Activated T-cell treated with anti-CD3 and anti-CD28 coated beads, Interleukin-2, amount 50 U/mL, for 72 hours (primary cell): ENCODE data around the gene ATP6V1G1. TPM values are rescaled to one million over a fixed set of nuclear protein-coding genes. Genes with fewer than 3 reads are reported as not detected.
"Not testable (repeated sequence)": the region's sequence is repeated elsewhere in the genome, so short reads cannot be mapped to it uniquely, and the experiment has no call there.

ENCODE experiments used
- ATAC-seq, 2 donors: fragments of 150-1000 bp; cut with Tn5 transposase; replicated peaks in 1 of 2; 2 replicates each; pipeline ENCODE4 v1.10.0; 2021; ENCODE audit warnings: moderate library complexity in 2 of 2, mild to moderate bottlenecking in 1 of 2
- DNase-seq, 2 donors: peaks; one replicate each; pipeline ENCODE4 v3.0.0; 2021 to 2022; ENCODE audit warnings: mixed read lengths in 1 of 2
- H3K27ac Mint-ChIP-seq: one replicate; pipeline ENCODE4 v1.8.0; 2022; ENCODE audit warnings: mild to moderate bottlenecking, moderate library complexity, mixed read lengths
- H3K27me3 Mint-ChIP-seq: one replicate; pipeline ENCODE4 v1.8.0; 2022; ENCODE audit warnings: low read depth, mixed read lengths
- H3K36me3 Mint-ChIP-seq, 2 donors: one replicate each; pipeline ENCODE4 v1.8.0; 2022; ENCODE audit warnings: mixed read lengths in 2 of 2, mild to moderate bottlenecking in 1 of 2; ENCODE audit not compliant: insufficient read depth in 2 of 2
- H3K4me1 Mint-ChIP-seq: one replicate; pipeline ENCODE4 v1.8.0; 2022; ENCODE audit warnings: low read depth, mixed read lengths
- H3K4me3 Mint-ChIP-seq, 2 donors: one replicate each; pipeline ENCODE4 v1.8.0; 2022; ENCODE audit warnings: mild to moderate bottlenecking in 2 of 2, mixed read lengths in 2 of 2, moderate library complexity in 2 of 2
- H3K9me3 Mint-ChIP-seq, 2 donors: one replicate each; pipeline ENCODE4 v1.8.0; 2022; ENCODE audit warnings: mixed read lengths in 2 of 2
- total RNA-seq, 2 donors: library from RNA; stranded (reverse); gene quantifications; one replicate each; pipeline ENCODE4 v1.2.3, GENCODE V29; 2022

The ATP6V1G1 gene
- total RNA-seq, 2 donors from 2014 or later = 37.3 to 39.4 TPM

GRCh38 chr9:114560956-114561355, 26.6 kb upstream of the ATP6V1G1 start:
- ATAC-seq (no peak), DNase-seq (no peak)
- Mint-ChIP-seq H3K9me3 (no peaks in the 10 kb centered on the region), H3K4me1 (peaks cover 1% of the 10 kb centered on the region), H3K27me3 (peaks cover 7% of the 10 kb centered on the region), H3K36me3 (no peaks in the 10 kb centered on the region), H3K27ac (no peak overlapping the region), H3K4me3 (no peak overlapping the region)

- H3K4me1 Mint-ChIP-seq = peaks cover 9% of the 10 kb centered on the region
- DNase-seq (no peak), ATAC-seq (no peak)
- H3K9me3 Mint-ChIP-seq = no peaks in the 10 kb centered on the region
- no peak overlapping the region for H3K27ac Mint-ChIP-seq
- H3K27me3 Mint-ChIP-seq = peaks cover 7% of the 10 kb centered on the region
- no peaks in the 10 kb centered on the region for H3K36me3 Mint-ChIP-seq
- no peak overlapping the region for H3K4me3 Mint-ChIP-seq
These were observed 25.8 kb upstream of the ATP6V1G1 start for GRCh38 chr9:114561771-114562170.

- DNase-seq (no peak), ATAC-seq (no peak)
- Mint-ChIP-seq H3K9me3 (no peaks in the 10 kb centered on the region), H3K4me1 (peaks cover 11% of the 10 kb centered on the region), H3K4me3 (no peak overlapping the region), H3K27ac (no peak overlapping the region), H3K36me3 (no peaks in the 10 kb centered on the region), H3K27me3 (peaks cover 7% of the 10 kb centered on the region)
These were observed 22.4 kb upstream of the ATP6V1G1 start for GRCh38 chr9:114565204-114565603.

GRCh38 chr9:114570742-114571141, 16.8 kb upstream of the ATP6V1G1 start:
- H3K4me1 Mint-ChIP-seq = peaks cover 11% of the 10 kb centered on the region
- no peaks in the 10 kb centered on the region for H3K27me3 Mint-ChIP-seq
- H3K27ac Mint-ChIP-seq = no peak overlapping the region
- no peak for ATAC-seq
- no peak overlapping the region for H3K4me3 Mint-ChIP-seq
- DNase-seq = no peak
- H3K36me3 Mint-ChIP-seq = no peaks in the 10 kb centered on the region
- no peaks in the 10 kb centered on the region for H3K9me3 Mint-ChIP-seq

- ATAC-seq = no peak
- Mint-ChIP-seq H3K4me3 (no peak overlapping the region), H3K4me1 (peaks cover 6% of the 10 kb centered on the region), H3K27me3 (no peaks in the 10 kb centered on the region), H3K9me3 (no peaks in the 10 kb centered on the region), H3K27ac (no peak overlapping the region), H3K36me3 (no peaks in the 10 kb centered on the region)
- no peak for DNase-seq
These were observed 16.2 kb upstream of the ATP6V1G1 start for GRCh38 chr9:114571391-114571790.

GRCh38 chr9:114572199-114572598, 15.4 kb upstream of the ATP6V1G1 start:
- ATAC-seq (no peak), DNase-seq (no peak)
- H3K4me1 Mint-ChIP-seq = no peaks in the 10 kb centered on the region
- H3K9me3 Mint-ChIP-seq = no peaks in the 10 kb centered on the region
- H3K27me3 Mint-ChIP-seq = no peaks in the 10 kb centered on the region
- no peak overlapping the region for H3K4me3 Mint-ChIP-seq
- H3K27ac Mint-ChIP-seq = no peak overlapping the region
- no peaks in the 10 kb centered on the region for H3K36me3 Mint-ChIP-seq

- DNase-seq (no peak), ATAC-seq (no peak)
- H3K4me1 Mint-ChIP-seq = no peaks in the 10 kb centered on the region
- H3K27ac Mint-ChIP-seq = no peak overlapping the region
- no peaks in the 10 kb centered on the region for H3K36me3 Mint-ChIP-seq
- H3K4me3 Mint-ChIP-seq = no peak overlapping the region
- H3K9me3 Mint-ChIP-seq = no peaks in the 10 kb centered on the region
- H3K27me3 Mint-ChIP-seq = no peaks in the 10 kb centered on the region
These were observed 13.1 kb upstream of the ATP6V1G1 start for GRCh38 chr9:114574438-114574837.

GRCh38 chr9:114576779-114577178, 10.8 kb upstream of the ATP6V1G1 start:
- H3K4me3 Mint-ChIP-seq, DNase-seq, H3K36me3 Mint-ChIP-seq, H3K27ac Mint-ChIP-seq, H3K27me3 Mint-ChIP-seq, ATAC-seq, H3K9me3 Mint-ChIP-seq, H3K4me1 Mint-ChIP-seq: not testable (repeated sequence)

- not testable (repeated sequence) for H3K9me3 Mint-ChIP-seq, H3K27me3 Mint-ChIP-seq, H3K27ac Mint-ChIP-seq, H3K36me3 Mint-ChIP-seq, ATAC-seq, DNase-seq, H3K4me3 Mint-ChIP-seq, H3K4me1 Mint-ChIP-seq
These were observed 9.4 kb upstream of the ATP6V1G1 start for GRCh38 chr9:114578134-114578533.

GRCh38 chr9:114580609-114581193, 6.9 kb upstream of the ATP6V1G1 start:
- DNase-seq (no peak), ATAC-seq (no peak)
- Mint-ChIP-seq H3K9me3 (no peaks in the 10 kb centered on the region), H3K4me1 (no peaks in the 10 kb centered on the region), H3K27ac (no peak overlapping the region), H3K36me3 (no peaks in the 10 kb centered on the region), H3K27me3 (no peaks in the 10 kb centered on the region), H3K4me3 (no peak overlapping the region)

- H3K27me3 Mint-ChIP-seq = no peaks in the 10 kb centered on the region
- H3K4me3 Mint-ChIP-seq = no peak overlapping the region
- H3K36me3 Mint-ChIP-seq = peaks cover 5 to 8% of the 10 kb centered on the region in 2 donors
These were observed 4.0 kb upstream of the ATP6V1G1 start for GRCh38 chr9:114583371-114584155.

GRCh38 chr9:114588210-114588609, 641 bp downstream of the ATP6V1G1 start:
- ATAC-seq (no peak), DNase-seq (no peak)
- Mint-ChIP-seq H3K4me3 (peak overlapping the region; percentile 91 to 98), H3K4me1 (peaks cover 55% of the 10 kb centered on the region), H3K27me3 (no peaks in the 10 kb centered on the region), H3K36me3 (peaks cover 10 to 13% of the 10 kb centered on the region in 2 donors), H3K9me3 (no peaks in the 10 kb centered on the region), H3K27ac (peak overlapping the region; percentile 100)

More at GRCh38 chr9:114583371-114584155, 4.0 kb upstream of the ATP6V1G1 start:
- peaks cover 14% of the 10 kb centered on the region for H3K4me1 Mint-ChIP-seq
- DNase-seq = no peak
- no peak overlapping the region for H3K27ac Mint-ChIP-seq
- no peak for ATAC-seq
- no peaks in the 10 kb centered on the region for H3K9me3 Mint-ChIP-seq

- DNase-seq (no peak), ATAC-seq (no peak)
- Mint-ChIP-seq H3K4me1 (peaks cover 59% of the 10 kb centered on the region), H3K27me3 (no peaks in the 10 kb centered on the region), H3K36me3 (peaks cover 10 to 14% of the 10 kb centered on the region in 2 donors), H3K9me3 (no peaks in the 10 kb centered on the region), H3K4me3 (peak overlapping the region; percentile 91 to 98), H3K27ac (peak overlapping the region; percentile 100)
These were observed 1.3 kb downstream of the ATP6V1G1 start for GRCh38 chr9:114588651-114589526.
